GM19193 (cell line): ENCODE results near the gene NTN4.

ENCODE experiments used
- POLR2A ChIP-seq: IDR thresholded peaks from 4 replicates; pipeline ENCODE4 v1.6.1; 2011; ENCODE audit not compliant: insufficient read depth, insufficient read length; ENCODE audit errors: extremely low read depth

The NTN4 gene

DNA sequence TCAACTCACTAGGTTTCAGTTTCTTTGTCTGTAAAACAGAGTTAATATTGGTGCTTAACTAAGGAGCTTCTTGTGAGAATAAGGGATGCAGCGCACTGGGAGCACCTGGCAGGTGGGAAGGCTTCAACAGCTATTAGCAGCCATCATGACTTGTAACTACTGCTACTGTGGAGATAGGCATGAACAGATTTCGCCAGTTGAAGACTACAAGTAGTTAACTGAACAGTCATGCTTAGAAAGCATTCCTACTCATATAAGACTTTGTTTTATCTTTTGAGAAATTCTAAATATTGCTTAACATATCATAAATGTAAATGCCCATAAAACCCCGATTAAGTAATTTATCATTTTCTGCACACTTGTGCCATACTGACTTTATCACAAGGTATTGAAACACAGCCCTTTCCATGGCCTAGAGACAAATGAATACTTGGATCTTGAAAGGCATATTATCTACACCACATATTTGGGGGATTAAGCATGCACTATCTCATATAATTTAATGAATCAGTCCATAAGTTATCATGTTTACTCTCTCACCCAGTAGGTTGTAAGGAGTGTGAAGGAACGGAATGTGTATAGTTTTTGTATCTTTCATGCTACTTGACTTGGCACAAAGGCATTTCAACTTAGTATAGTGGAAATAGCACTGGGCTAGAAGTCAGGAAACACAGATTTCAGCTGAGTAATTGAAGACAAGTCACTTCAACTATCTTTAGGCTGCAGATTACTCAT lies 16.1 kb downstream of the NTN4 start:
- no peak for TF ChIP-seq POLR2A

- TF ChIP-seq POLR2A: no peak
Observed at GRCh38 chr12:95773320-95773719, 17.2 kb downstream of the NTN4 start.

DNA sequence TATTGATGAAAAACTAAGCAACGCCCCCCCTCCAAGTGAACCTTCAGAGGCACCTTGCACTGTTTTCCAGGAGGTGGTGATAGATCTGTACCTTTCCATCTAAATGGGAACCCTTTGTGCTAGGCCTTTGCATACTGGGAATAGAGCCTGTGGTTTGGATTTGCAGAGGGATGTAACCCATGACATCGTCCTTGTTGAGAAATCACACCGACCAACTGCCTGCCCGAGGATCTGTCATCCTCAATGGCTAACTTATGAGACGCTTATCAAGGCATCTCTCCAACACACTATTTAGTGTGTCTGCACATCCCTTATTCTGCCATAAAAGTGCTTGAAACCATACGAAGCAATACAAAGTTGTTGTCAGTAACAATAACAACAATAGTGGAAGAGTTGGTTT lies 22.9 kb downstream of the NTN4 start:
- TF ChIP-seq POLR2A: no peak

GRCh38 chr12:95766356-95767019 lies 24.1 kb downstream of the NTN4 start:
- no peak for TF ChIP-seq POLR2A

DNA sequence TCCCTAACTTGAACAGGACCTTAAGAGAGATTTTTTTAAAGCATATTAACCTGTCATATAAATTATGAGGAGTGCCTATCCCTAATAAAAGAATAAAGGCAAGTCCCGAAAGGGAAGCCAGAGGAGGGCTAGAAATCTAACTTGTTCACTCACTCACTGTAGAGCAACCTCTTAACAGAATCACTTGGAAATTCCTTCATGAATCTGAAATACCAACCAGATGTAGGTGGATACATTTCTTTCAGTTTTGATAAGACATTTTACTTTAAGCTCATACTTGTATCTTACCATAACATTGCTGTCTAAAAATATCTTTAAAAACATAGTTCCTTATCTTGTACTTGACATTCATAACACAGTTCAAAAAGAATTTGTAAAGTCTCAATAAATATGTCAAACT lies 25.7 kb downstream of the NTN4 start:
- TF ChIP-seq POLR2A: no peak

DNA sequence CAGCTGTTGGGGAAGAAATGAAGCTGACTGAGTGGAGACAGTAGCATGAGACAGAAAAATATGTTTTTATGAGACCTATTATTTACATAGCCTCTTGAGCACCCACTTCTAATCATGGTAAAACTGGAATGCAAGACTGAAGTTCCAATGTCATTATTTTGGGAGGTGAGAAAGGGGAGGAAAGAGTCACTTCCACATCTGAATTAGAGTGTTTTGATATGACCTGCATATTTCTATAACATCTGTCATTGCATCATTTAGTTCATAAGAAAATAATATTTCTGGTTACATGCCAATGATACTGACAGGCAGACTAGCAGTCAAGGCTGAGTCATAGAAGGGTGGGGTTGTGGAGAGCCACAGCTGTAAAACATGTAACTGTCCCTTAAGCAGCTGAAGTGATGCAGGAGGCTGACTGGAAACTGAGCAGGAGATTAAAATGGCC lies 26.7 kb downstream of the NTN4 start:
- TF ChIP-seq POLR2A: no peak

- no peak for TF ChIP-seq POLR2A
Observed at GRCh38 chr12:95762123-95762785, 28.3 kb downstream of the NTN4 start.

DNA sequence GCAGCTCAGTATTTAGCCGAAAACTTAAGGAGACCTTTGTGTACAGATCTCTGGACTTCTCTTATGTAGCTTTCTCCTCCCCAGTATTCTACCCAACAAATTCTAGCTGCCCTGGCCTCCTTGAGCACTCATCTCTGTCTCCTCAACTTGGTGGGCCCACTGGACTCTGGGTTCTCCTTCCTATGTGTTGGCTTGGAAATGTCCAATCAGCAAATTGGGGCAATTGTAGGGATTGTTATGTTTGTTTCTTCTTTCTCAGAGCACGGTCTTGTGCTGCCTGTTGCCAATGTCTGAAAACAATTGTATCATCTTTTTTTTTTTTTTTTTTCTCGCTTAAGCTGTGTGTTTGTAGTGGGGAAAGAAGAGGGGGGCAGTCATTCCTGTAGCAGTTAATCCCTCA lies 30.2 kb downstream of the NTN4 start:
- no peak for TF ChIP-seq POLR2A

GRCh38 chr12:95759718-95760117 lies 30.8 kb downstream of the NTN4 start:
- no peak for TF ChIP-seq POLR2A

DNA sequence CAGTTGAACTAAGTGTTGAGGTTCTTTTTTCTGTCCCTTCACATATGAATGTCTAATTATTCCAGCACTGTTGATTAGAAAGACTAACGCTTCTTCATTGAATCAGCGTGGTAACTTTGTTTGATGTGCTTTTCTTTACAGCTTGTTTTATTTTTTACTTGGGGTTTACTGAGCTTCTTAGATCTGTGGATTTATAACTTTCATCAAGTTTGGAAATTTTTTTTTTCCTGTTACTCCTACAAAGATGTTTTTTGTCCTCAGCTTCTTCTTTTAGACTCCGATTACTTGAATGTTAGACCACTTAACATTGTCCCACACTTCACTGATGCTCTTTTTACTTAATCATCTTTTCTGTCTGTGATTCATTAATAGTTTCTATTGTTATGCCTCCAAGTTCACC lies 31.5 kb downstream of the NTN4 start:
- no peak for TF ChIP-seq POLR2A

GRCh38 chr12:95756362-95756761 lies 34.2 kb downstream of the NTN4 start:
- TF ChIP-seq POLR2A: no peak

GRCh38 chr12:95755261-95755865 lies 35.2 kb downstream of the NTN4 start:
- TF ChIP-seq POLR2A: no peak

DNA sequence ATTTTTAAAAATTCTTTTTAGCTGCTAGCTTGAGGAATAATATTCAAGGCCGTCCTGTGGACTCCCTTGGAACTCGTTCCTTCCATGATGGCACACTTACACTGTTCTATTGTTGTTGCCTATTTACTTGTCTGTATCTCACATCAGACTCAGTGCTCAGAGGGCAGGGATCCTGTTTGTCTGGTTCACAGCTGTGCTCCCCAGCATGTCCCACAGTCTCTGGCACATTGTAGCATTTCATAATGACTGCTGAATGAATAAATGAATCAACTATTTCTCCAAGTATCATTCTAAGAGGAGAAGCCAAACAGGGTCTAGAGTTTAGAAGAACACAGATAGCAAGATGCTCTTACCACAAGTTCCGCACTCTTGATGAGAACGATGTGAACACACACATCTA lies 48.0 kb downstream of the NTN4 start:
- no peak for TF ChIP-seq POLR2A

DNA sequence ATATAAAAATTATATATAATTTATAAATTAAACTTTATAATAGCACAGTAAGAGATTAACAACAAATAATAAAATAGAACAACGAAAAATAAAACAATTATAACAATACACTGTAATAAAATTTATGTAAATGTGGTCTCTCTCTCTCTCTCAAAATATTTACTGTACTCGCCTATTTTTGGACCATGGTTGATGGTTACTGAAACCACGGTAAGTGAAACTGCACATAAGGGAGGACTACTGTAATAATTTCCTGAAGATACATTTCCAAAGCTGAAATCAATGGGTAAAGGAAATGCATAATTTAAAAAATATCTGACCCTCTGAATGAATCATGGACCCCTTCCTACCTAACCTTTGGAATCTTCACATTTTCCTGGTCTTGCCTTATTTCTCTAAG lies 48.9 kb downstream of the NTN4 start:
- TF ChIP-seq POLR2A: no peak

GRCh38 chr12:95740751-95741150 lies 49.8 kb downstream of the NTN4 start:
- TF ChIP-seq POLR2A: no peak

DNA sequence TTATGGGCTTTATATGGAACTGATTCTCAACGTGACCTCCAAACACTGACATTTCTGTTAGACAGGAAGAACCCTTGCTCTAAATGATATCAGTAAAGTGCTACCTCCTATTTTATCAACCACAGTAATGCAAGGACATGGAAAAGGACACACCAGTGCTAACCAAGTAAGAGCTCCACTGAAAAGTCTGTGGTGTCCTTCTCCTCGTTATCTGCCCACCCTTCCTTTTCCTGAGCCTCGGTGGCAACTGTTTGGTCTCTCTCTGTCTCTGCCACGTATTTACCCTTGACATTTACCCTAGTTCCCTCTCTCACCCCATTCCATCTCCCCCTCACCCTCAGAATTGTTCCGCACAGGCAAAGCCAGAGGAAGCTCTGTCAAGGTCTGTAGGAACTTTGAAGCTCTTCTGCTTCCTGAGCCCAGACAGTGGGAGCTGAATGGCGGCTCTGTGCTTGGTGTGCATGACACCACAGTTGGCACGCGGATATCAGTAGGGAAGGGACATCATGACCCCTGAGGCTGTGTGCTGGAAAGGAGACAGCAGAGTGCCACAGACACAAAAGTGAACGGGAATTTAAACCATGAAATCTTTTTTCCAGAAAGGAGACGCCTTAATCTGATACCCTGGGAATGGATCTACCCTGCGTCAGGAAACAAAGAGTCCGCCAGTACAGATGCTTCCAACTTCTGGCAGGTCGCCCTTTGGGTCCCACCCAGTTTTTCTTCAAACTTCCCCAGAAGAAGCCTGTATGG lies 50.8 kb downstream of the NTN4 start:
- TF ChIP-seq POLR2A: no peak
